Measurements from ENCODE around the gene DTX4. TPM values are rescaled to one million over a fixed set of nuclear protein-coding genes. Genes with fewer than 3 reads are reported as not detected.

The DTX4 gene
- total and polyA plus RNA-seq, 2 of the 4 experiments (the other 2 are of a cell fraction): 2.7 to 3.0 TPM

- DNase-seq (peak; percentile 75), ATAC-seq (ENCODE audit: low read depth) (peak; percentile 97)
- Histone ChIP-seq H3K27me3 (ENCODE audit: control insufficient read depth, insufficient read depth, low read length) (peaks cover 7% of the 10 kb centered on the region), H3K79me1 (ENCODE audit: low read depth in 1 of 2, low read length in 2 of 2) (peaks cover 2 to 4% of the 10 kb centered on the region in 2 experiments; a peak in 2 of 4 replicates), H3K23ac (ENCODE audit: low read depth, low read length) (no peak overlapping the region), H2AK5ac (ENCODE audit: low read depth, low read length) (no peak overlapping the region), H3K9ac (ENCODE audit: low read depth, low read length) (no peak overlapping the region; the same call in 1 of the 2 replicates), H2AFZ (replicated peaks; ENCODE audit: low read length, poor library complexity) (peak overlapping the region; percentile 87), H4K20me1 (ENCODE audit: insufficient read depth, low read length) (no peaks in the 10 kb centered on the region), H3K14ac (replicated peaks; ENCODE audit: low read depth, low read length) (no peak overlapping the region), H2BK20ac (ENCODE audit: low read depth, low read length) (no peak overlapping the region), H3K4me3 (ENCODE audit: insufficient read depth, low read depth, low read length) (no peak overlapping the region), H3K9me1 (ENCODE audit: insufficient read depth, low read length) (no peaks in the 10 kb centered on the region), H3K36me3 (ENCODE audit: control insufficient read depth, insufficient read depth, low read length) (no peaks in the 10 kb centered on the region; the same call in 1 of the 2 replicates), H3K9me3 (ENCODE audit: control insufficient read depth, insufficient read depth, low read length) (no peaks in the 10 kb centered on the region), H3K4ac (ENCODE audit: low read depth, low read length) (no peak overlapping the region), H2BK15ac (ENCODE audit: low read depth, low read length) (no peak overlapping the region), H2BK5ac (ENCODE audit: low read depth, low read length, poor library complexity, severe bottlenecking) (no peak overlapping the region), H3K4me2 (ENCODE audit: low read depth, low read length) (no peak overlapping the region; the same call in 1 of the 2 replicates), H2AK9ac (replicated peaks; ENCODE audit: low read depth, low read length, poor library complexity) (no peak overlapping the region), H3K56ac (ENCODE audit: extremely low read depth, insufficient read depth, low read length) (no peak overlapping the region), H2BK120ac (ENCODE audit: low read depth, low read length) (no peak overlapping the region), H3K4me1 (ENCODE audit: control insufficient read depth, insufficient read depth, low read length) (no peaks in the 10 kb centered on the region), H3K27ac (ENCODE audit: insufficient read depth, low read length) (no peak overlapping the region), H4K5ac (ENCODE audit: low read depth, low read length) (no peak overlapping the region), H4K8ac (ENCODE audit: low read depth in 2 of 2, low read length in 2 of 2) (peak overlapping the region in 1 of 2 experiments; percentile 84; a peak in 2 of 4 replicates), H3K18ac (ENCODE audit: low read depth, low read length) (no peak overlapping the region), H4K91ac (ENCODE audit: insufficient read depth, low read depth, low read length) (no peak overlapping the region)
- ChIA-PET CTCF (interaction anchor here (0.5 to 1.8 kb wide), 22 partner anchors 9 to 437 kb away, joined by 3 to 14 read pairs (median 4); partner anchors contain the start of genes DTX4 and FAM111A), POLR2A (ENCODE audit: unreplicated experiment) (interaction anchor here (0.8 kb wide), 1 partner anchor 16 kb away, joined by 3 read pairs; the partner anchor contains the start of gene FAM111A)
- BruUV-seq (replicated peaks): no TSS peak
- dilution Hi-C loops (cut with HindIII; ENCODE audit: low sequenced_read_pairs, unreplicated experiment): no loop called here
- no CpG with 5 or more reads among the region's 8 CpGs for WGBS, 2 experiments (ENCODE audit: extremely low coverage in 2 of 2, insufficient read length in 1 of 2)
- in situ Hi-C loops (cut with MboI; ENCODE audit: low sequenced_read_pairs): loop anchor here (10.0 kb wide), 1 partner anchor 254 kb away; no protein-coding TSS in a partner anchor
- intact Hi-C loops (cut with micrococcal nuclease): loop anchor here (1.0 to 5.0 kb wide), 5 partner anchors 61 to 506 kb away; no protein-coding TSS in a partner anchor
- TF ChIP-seq MAZ (IDR thresholded peaks at IDR 0.05; ENCODE audit: borderline replicate concordance, low read depth, low read length): no peak
- TF ChIP-seq POLR2A (IDR thresholded peaks at IDR 0.05; ENCODE audit: low read depth, low read length): no peak
- no peak for TF ChIP-seq NFE2L2 (IDR thresholded peaks at IDR 0.05; ENCODE audit: low read depth, low read length)
- TF ChIP-seq SMC3 (IDR thresholded peaks at IDR 0.05; ENCODE audit: low read depth, low read length): peak; percentile 58; the same call in 1 of the 2 replicates
- no peak for TF ChIP-seq ELK1 (IDR thresholded peaks at IDR 0.05; ENCODE audit: borderline replicate concordance, low read depth, low read length)
- TF ChIP-seq MAFK (IDR thresholded peaks at IDR 0.05; ENCODE audit: low read depth, low read length): no peak
- no peak for TF ChIP-seq CHD1 (IDR thresholded peaks at IDR 0.05; ENCODE audit: low read depth, low read length)
- TF ChIP-seq BHLHE40 (IDR thresholded peaks at IDR 0.05; ENCODE audit: low read depth, low read length): no peak
- no peak for TF ChIP-seq RFX5 (IDR thresholded peaks at IDR 0.05; ENCODE audit: low read depth, low read length)
- TF ChIP-seq CTCF (conservative IDR thresholded peaks at IDR 0.05; ENCODE audit: low read depth, low read length): peak; percentile 92
- TF ChIP-seq USF2 (IDR thresholded peaks at IDR 0.05; ENCODE audit: low read depth, low read length): no peak
- TF ChIP-seq MXI1 (IDR thresholded peaks at IDR 0.05; ENCODE audit: borderline replicate concordance, low read depth, low read length): no peak
- TF ChIP-seq RCOR1 (IDR thresholded peaks at IDR 0.05; ENCODE audit: insufficient replicate concordance, low read length): no peak
Observed at GRCh38 chr11:59158206-59159068, 13.5 kb upstream of the DTX4 start.
